ENCODE data around the gene C17orf67.

DNA sequence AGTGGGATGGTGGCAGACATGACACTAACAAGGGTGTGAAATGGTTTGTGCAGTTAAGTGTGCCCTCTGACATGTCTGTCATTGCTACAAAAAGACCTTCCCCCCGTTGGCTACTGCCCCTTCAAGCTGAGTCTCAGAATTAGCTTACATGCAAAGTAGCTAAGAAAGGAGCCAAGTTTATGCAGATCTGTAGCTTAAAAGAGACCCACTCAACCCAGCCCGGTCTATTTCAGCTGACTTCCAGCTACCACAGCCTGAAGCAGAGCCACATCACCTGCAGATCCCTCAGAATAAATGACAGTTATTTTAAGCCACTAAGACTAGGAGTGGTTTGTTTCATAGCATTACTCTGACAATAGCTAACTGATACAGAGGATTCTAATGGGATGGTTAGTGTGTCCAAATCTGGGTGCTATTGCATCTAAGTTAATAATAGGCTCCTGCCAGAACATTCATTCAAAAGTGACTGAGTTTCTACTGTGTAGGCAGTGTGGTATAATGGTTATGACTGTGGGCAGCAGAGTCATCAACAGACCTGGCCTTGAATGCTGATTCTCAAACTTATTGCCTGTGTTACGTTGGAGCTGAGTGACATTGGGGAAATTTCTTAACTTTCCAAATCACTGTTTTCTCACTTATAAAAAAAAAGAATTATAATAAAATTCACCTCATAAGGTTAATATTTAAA is 11.7 kb downstream of the C17orf67 start:
- TF ChIP-seq POLR2A (IDR thresholded peaks at IDR 0.05): no peak
- TF ChIP-seq CTCF (IDR thresholded peaks at IDR 0.05): no peak
